ENCODE data around the gene BOC.
"Not testable (repeated sequence)": the region's sequence is repeated elsewhere in the genome, so short reads cannot be mapped to it uniquely, and the experiment has no call there.

BOC gene

DNA sequence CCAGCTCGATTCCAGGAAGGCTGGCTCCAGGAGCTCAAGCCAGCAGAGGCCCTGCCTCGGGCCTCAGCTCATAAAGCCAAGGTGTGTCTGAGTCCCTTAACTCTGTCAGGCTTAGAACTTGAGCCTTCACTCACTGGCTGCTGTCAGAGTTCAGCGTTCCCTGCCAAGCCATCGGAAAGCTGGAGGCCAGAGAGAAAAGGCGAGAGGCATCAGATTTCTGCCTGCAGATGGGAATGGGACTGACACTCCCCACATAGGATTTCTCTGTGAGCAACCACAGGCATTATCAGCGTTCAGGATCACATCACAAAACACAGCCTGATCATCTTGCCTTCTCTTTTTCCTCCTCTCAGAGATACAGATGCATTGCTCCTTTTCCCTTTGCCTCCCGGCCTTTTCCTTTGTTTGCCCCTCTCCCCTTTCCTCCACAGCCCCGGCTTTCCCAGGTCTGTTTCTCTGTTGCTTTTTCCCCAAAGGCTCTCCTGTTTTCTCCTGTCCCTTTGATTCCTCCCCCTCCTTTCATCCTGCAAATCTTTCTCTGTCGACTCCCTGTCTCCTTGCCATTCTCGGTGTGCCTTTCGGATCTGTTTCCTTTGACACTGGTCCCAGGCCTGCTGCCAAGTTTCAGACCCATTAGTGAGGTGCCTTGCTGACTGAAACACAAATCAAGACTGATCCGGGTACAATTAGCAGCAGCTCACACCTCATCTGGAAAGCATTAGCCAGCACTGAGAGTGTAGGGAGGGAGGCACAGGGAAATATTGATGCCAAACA is 44.5 kb upstream of the BOC start:
- H3K4me3 ChIP-seq (ENCODE audit: low read depth, low read length): no peak overlapping the region
- DNase-seq (ENCODE audit: low read depth): no peak
- TF ChIP-seq, protein P1, sequence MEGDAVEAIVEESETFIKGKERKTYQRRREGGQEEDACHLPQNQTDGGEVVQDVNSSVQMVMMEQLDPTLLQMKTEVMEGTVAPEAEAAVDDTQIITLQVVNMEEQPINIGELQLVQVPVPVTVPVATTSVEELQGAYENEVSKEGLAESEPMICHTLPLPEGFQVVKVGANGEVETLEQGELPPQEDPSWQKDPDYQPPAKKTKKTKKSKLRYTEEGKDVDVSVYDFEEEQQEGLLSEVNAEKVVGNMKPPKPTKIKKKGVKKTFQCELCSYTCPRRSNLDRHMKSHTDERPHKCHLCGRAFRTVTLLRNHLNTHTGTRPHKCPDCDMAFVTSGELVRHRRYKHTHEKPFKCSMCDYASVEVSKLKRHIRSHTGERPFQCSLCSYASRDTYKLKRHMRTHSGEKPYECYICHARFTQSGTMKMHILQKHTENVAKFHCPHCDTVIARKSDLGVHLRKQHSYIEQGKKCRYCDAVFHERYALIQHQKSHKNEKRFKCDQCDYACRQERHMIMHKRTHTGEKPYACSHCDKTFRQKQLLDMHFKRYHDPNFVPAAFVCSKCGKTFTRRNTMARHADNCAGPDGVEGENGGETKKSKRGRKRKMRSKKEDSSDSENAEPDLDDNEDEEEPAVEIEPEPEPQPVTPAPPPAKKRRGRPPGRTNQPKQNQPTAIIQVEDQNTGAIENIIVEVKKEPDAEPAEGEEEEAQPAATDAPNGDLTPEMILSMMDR (IDR thresholded peaks at IDR 0.05; ENCODE audit: low read depth, low read length, missing control alignments): no peak

DNA sequence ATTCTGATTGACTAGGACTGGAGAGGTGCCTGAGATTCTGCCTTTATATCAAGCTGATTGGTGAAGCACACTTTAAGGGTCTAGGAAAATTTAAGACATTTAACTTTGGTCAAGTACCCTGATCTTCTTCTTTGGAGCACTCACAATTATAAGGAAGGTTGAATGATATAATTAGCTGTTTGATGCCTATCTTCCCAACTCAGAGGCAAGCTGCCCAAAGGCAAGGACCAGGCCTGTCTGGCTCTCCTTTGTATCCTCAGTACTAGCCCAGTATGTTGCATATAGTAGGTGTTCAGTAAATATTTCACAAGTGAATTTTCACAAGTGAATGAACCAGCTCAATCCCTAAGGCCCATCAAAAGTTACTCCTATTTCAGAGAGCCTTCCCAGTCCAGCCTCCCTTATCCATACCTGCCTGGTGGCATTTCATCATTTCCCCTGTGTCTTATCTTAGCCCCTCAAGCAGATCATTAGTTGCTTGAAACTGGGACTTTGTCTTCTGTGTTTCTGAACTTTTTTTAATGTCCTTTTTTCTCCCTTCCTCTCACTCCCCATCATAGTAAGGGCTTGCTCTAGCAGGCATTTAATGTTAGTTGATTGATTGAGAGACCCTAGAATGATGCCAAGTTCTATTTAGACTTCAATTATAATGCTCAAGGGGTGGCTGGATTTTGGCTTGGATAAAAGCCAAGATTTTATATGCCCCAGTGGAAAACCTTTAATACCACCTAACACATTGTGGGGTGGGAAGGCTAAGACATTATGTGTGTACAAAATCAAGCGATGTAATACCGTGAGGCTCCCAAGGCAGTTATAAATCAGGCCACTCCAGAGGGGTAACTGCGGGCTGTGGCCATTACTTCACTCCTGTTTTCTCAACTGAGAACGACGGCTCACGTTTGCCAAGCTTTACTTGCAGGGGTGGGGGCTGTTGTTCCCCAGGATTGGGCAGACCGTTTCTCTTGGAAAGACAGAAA is 43.2 kb upstream of the BOC start:
- no peak for DNase-seq (ENCODE audit: low read depth)
- no peak overlapping the region for H3K4me3 ChIP-seq (ENCODE audit: low read depth, low read length)
- TF ChIP-seq, protein P1 (IDR thresholded peaks at IDR 0.05; ENCODE audit: low read depth, low read length, missing control alignments): no peak

DNA sequence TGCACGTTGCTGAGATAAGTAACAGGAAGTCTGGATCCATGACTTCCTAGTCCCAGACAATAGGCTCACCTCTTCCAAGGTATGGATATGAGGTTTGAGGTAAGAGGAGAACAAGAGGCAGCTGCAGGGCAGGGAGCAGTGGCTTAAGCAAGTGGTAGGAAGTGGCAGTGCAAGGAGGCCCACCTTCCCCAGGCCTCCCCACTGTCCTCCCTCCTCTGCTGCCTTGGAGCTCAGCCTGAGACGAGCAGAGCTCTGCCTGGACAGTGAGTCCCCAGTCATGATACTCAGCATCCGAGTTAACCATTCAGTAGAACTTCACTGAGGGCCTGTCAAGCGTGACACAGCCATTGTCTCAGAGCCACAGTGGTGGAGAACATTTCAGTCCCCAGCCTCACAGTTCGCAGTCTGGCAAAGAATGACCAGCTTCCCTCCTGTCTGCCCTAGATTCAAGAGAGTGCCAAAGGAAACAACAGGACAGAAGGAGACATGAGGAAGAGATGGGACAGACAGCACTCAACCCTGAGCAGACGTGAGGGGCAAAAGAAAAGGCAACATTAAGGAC is 41.4 kb upstream of the BOC start:
- TF ChIP-seq, protein P1 (IDR thresholded peaks at IDR 0.05; ENCODE audit: low read depth, low read length, missing control alignments): no peak
- no peak overlapping the region for H3K4me3 ChIP-seq (ENCODE audit: low read depth, low read length)
- no peak for DNase-seq (ENCODE audit: low read depth)

DNA sequence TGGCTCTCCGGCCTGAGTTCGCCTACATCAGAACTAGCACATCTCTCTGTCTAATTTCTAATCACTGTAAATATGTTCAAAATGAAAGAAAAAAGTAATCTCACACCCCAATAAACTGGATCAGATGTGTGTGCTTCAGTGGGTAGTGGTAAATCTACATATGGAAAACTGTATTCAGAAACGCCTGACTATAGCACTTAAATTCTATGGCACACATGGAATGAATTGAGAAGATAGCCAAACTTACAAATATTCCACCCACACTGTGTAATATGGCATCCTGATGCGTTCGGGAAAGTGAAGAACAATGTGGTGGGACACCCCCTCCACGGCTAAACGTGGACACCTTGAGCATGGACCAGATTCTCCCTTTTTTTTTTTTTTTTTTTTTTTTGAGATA is 40.6 kb upstream of the BOC start:
- TF ChIP-seq, protein P1 (IDR thresholded peaks at IDR 0.05; ENCODE audit: low read depth, low read length, missing control alignments): no peak
- no peak for DNase-seq (ENCODE audit: low read depth)
- H3K4me3 ChIP-seq (ENCODE audit: low read depth, low read length): no peak overlapping the region

DNA sequence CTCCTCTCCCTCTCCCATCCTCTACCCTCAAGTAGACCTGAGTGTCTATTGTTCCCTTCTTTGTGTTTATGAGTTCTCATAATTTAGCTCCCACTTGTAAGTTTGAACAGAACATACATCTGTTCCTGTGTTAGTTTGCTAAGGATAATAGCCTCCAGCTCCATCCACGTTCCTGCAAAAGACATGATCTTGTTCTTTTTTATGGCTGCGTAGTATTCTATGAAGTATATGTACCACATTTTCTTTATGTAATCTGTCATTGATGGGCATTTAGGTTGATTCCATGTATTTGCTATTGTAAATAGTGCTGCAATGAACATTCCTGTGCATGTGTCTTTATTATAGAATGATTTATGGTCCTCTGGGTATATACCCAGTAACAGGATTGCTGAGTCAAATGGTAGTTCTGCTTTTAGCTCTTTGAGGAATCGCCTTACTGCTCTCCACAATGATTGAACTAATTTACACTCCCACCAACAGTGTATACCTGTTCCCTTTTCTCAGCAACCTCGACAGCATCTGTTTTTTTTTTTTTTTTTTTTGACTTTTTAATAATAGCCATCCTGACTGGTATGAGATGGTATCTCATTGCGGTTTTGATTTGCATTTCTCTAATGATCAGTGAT is 39.6 kb upstream of the BOC start:
- not testable (repeated sequence) for H3K4me3 ChIP-seq (ENCODE audit: low read depth, low read length); DNase-seq (ENCODE audit: low read depth)

DNA sequence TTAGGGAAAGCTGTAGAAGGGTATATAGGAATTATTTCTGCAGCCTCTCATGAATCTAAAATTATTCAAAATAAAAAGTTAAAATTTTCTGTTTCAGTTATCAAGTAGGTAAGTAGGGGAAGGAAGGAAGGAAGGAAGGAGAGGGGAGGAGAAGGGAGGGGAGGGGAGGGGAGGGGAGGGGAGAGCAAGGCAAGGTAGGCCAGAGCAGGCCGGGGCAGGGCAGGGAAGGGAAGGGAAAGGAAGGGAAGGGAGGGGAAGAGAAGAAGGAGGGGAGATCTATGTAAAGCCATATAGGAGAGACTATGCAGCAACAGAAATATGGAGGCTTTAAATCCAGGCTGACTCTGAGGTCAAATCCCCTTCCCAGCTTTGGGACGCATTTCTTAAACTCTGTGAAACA is 38.3 kb upstream of the BOC start:
- TF ChIP-seq, protein P1 (IDR thresholded peaks at IDR 0.05; ENCODE audit: low read depth, low read length, missing control alignments): no peak
- DNase-seq (ENCODE audit: low read depth): no peak
- H3K4me3 ChIP-seq (ENCODE audit: low read depth, low read length): no peak overlapping the region

DNA sequence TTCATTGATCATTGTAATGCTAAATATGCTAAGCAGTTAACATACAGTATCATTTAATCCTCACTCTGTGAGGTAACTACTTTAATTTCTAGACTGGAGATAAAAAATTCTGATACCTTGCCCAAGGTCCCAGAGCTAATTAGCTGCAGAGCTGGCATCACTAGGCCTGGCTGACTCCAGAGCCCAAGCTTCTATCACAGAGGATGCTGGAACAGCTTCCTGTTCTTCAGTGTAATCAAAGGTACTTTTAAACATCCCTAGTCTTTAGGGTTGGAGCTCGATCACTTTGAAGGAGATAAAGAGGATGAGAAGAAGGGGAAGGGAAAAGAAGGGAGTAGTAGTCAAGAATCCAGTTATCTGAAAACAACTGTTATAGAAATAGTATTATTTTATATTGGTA is 37.1 kb upstream of the BOC start:
- TF ChIP-seq, protein P1 (IDR thresholded peaks at IDR 0.05; ENCODE audit: low read depth, low read length, missing control alignments): no peak
- H3K4me3 ChIP-seq (ENCODE audit: low read depth, low read length): no peak overlapping the region
- DNase-seq (ENCODE audit: low read depth): no peak

Measured in GM12864 (cell line).